Neural crest cell (in vitro differentiated cells): ENCODE measurements around the gene GPATCH8. TPM values are rescaled to one million over a fixed set of nuclear protein-coding genes. Genes with fewer than 3 reads are reported as not detected.
"Not testable (repeated sequence)": the region's sequence is repeated elsewhere in the genome, so short reads cannot be mapped to it uniquely, and the experiment has no call there.

Experiments
- DNase-seq: peaks from one replicate; pipeline ENCODE4 v3.0.0; 2021; ENCODE audit warnings: low read depth, mixed read lengths, low spot score
- H3K27ac Mint-ChIP-seq: one replicate; pipeline ENCODE4 v1.8.0; 2021; ENCODE audit warnings: mild to moderate bottlenecking, mixed read lengths; ENCODE audit not compliant: unreplicated experiment
- H3K27me3 Mint-ChIP-seq: 2 replicates; pipeline ENCODE4 v1.8.0; 2021; ENCODE audit warnings: low read depth, mild to moderate bottlenecking, mixed read lengths
- H3K36me3 Mint-ChIP-seq: 2 replicates; pipeline ENCODE4 v1.8.0; 2021; ENCODE audit warnings: low read depth, mild to moderate bottlenecking, mixed read lengths
- H3K4me1 Mint-ChIP-seq: 2 replicates; pipeline ENCODE4 v1.8.0; 2021; ENCODE audit warnings: mixed read lengths
- H3K4me3 Mint-ChIP-seq: one replicate; pipeline ENCODE4 v1.8.0; 2021; ENCODE audit warnings: mild to moderate bottlenecking, mixed read lengths
- H3K9me3 Mint-ChIP-seq: 2 replicates; pipeline ENCODE4 v1.8.0; 2021; ENCODE audit warnings: mixed read lengths
- CTCF ChIP-seq: fragments of 200-600 bp; sonication (generic); conservative IDR thresholded peaks from 2 replicates; pipeline ENCODE4 v1.5.0; 2021; ENCODE audit warnings: antibody characterized with exemption, mild to moderate bottlenecking
- total RNA-seq: library from RNA; stranded (reverse); gene quantifications from 2 replicates; pipeline ENCODE4 v1.2.1, GENCODE V29; 2021

Gene GPATCH8
- total RNA-seq, 1 donor from 2014 or later, result 47.0 TPM

GRCh38 chr17:44375196-44376017 lies 127.8 kb downstream of the GPATCH8 start:
- Mint-ChIP-seq H3K36me3 (no peaks in the 10 kb centered on the region), H3K4me3 (no peak overlapping the region), H3K27ac (no peak overlapping the region), H3K4me1 (no peaks in the 10 kb centered on the region), H3K9me3 (no peaks in the 10 kb centered on the region), H3K27me3 (peaks cover 5% of the 10 kb centered on the region)
- no peak for DNase-seq
- no peak for TF ChIP-seq CTCF

- Mint-ChIP-seq H3K36me3 (no peaks in the 10 kb centered on the region), H3K9me3 (no peaks in the 10 kb centered on the region), H3K27me3 (peaks cover 5% of the 10 kb centered on the region), H3K27ac (no peak overlapping the region), H3K4me1 (peaks cover 3% of the 10 kb centered on the region), H3K4me3 (no peak overlapping the region)
- TF ChIP-seq CTCF, result no peak
- no peak for DNase-seq
Observed at GRCh38 chr17:44374306-44375195, 128.7 kb downstream of the GPATCH8 start.

- Mint-ChIP-seq H3K27ac (peak overlapping the region; percentile 43), H3K4me3 (peak overlapping the region; percentile 58), H3K4me1 (peaks cover 3% of the 10 kb centered on the region), H3K27me3 (peaks cover 11% of the 10 kb centered on the region), H3K9me3 (peaks cover 2% of the 10 kb centered on the region), H3K36me3 (no peaks in the 10 kb centered on the region)
- no peak for TF ChIP-seq CTCF
- no peak for DNase-seq
Observed at GRCh38 chr17:44372036-44372435, 131.2 kb downstream of the GPATCH8 start.

GRCh38 chr17:44369414-44370023 lies 133.7 kb downstream of the GPATCH8 start:
- peak overlapping the region; percentile 92 for H3K27ac Mint-ChIP-seq
- peak overlapping the region; percentile 61 for H3K4me3 Mint-ChIP-seq
- H3K36me3 Mint-ChIP-seq, DNase-seq, H3K4me1 Mint-ChIP-seq, H3K9me3 Mint-ChIP-seq: not testable (repeated sequence)
- H3K27me3 Mint-ChIP-seq, result peaks cover 34% of the 10 kb centered on the region

GRCh38 chr17:44368391-44369243 lies 134.6 kb downstream of the GPATCH8 start:
- not testable (repeated sequence) for H3K36me3 Mint-ChIP-seq, DNase-seq, H3K27ac Mint-ChIP-seq, H3K4me3 Mint-ChIP-seq, H3K4me1 Mint-ChIP-seq, H3K9me3 Mint-ChIP-seq
- H3K27me3 Mint-ChIP-seq, result peaks cover 36% of the 10 kb centered on the region
